ENCODE results near the gene ADCK1.

The ADCK1 gene

GRCh38 chr14:77843195-77843594 is 43.3 kb downstream of the ADCK1 start:
- TF ChIP-seq, protein P1, sequence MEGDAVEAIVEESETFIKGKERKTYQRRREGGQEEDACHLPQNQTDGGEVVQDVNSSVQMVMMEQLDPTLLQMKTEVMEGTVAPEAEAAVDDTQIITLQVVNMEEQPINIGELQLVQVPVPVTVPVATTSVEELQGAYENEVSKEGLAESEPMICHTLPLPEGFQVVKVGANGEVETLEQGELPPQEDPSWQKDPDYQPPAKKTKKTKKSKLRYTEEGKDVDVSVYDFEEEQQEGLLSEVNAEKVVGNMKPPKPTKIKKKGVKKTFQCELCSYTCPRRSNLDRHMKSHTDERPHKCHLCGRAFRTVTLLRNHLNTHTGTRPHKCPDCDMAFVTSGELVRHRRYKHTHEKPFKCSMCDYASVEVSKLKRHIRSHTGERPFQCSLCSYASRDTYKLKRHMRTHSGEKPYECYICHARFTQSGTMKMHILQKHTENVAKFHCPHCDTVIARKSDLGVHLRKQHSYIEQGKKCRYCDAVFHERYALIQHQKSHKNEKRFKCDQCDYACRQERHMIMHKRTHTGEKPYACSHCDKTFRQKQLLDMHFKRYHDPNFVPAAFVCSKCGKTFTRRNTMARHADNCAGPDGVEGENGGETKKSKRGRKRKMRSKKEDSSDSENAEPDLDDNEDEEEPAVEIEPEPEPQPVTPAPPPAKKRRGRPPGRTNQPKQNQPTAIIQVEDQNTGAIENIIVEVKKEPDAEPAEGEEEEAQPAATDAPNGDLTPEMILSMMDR (IDR thresholded peaks at IDR 0.05; ENCODE audit: insufficient read depth, low read length, missing control alignments), result no peak
- ChIA-PET POLR2A (no interaction called here), CTCF (interaction anchor here (2.3 kb wide), 1 partner anchor 18 kb away, joined by 7 read pairs; no protein-coding TSS in a partner anchor)
- H3K4me3 ChIP-seq (ENCODE audit: low read depth, low read length), result no peak overlapping the region
- no peak for DNase-seq (ENCODE audit: low read depth, low spot score)

GRCh38 chr14:77843651-77844050 is 43.7 kb downstream of the ADCK1 start:
- POLR2A ChIA-PET, result no interaction called here
- CTCF ChIA-PET, result interaction anchor here (2.3 kb wide), 1 partner anchor 18 kb away, joined by 7 read pairs; no protein-coding TSS in a partner anchor

DNA sequence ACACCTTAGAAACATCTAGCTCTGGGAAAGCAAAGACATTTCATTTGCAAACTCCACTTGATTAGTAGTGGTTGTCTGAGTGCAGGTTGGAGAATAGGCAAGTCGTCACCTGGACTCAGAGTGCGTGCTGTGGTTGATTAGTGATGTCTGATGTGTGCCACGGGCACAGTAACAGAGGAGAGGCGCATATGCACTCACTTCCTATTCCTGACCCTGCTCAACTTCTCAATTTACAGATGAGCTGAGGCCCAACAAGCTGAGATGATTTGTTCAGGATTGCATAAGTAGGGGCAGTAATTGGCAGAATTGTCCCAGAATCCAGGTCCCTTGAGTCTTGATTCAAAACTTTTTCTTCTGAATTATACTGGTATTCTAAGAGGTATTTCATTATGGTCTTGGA is 44.9 kb downstream of the ADCK1 start:
- no peak overlapping the region for H3K4me3 ChIP-seq (ENCODE audit: low read depth, low read length)
- TF ChIP-seq, protein P1 (IDR thresholded peaks at IDR 0.05; ENCODE audit: insufficient read depth, low read length, missing control alignments), result no peak
- ChIA-PET POLR2A (interaction anchor here (0.6 kb wide), 1 partner anchor 1895 kb away, joined by 4 read pairs; no protein-coding TSS in a partner anchor), CTCF (interaction anchor here (1.2 kb wide), 1 partner anchor 17 kb away, joined by 3 read pairs; no protein-coding TSS in a partner anchor)
- DNase-seq (ENCODE audit: low read depth, low spot score), result no peak

More at GRCh38 chr14:77843651-77844050, 43.7 kb downstream of the ADCK1 start:
- no peak for DNase-seq (ENCODE audit: low read depth, low spot score)
- no peak overlapping the region for H3K4me3 ChIP-seq (ENCODE audit: low read depth, low read length)
- TF ChIP-seq, protein P1 (IDR thresholded peaks at IDR 0.05; ENCODE audit: insufficient read depth, low read length, missing control alignments), result no peak

- peak; percentile 19 for DNase-seq (ENCODE audit: low read depth, low spot score)
- ChIA-PET CTCF (no interaction called here), POLR2A (no interaction called here)
- TF ChIP-seq, protein P1 (IDR thresholded peaks at IDR 0.05; ENCODE audit: insufficient read depth, low read length, missing control alignments), result no peak
- H3K4me3 ChIP-seq (ENCODE audit: low read depth, low read length), result no peak overlapping the region
Measured at GRCh38 chr14:77848031-77848430, 48.1 kb downstream of the ADCK1 start.

DNA sequence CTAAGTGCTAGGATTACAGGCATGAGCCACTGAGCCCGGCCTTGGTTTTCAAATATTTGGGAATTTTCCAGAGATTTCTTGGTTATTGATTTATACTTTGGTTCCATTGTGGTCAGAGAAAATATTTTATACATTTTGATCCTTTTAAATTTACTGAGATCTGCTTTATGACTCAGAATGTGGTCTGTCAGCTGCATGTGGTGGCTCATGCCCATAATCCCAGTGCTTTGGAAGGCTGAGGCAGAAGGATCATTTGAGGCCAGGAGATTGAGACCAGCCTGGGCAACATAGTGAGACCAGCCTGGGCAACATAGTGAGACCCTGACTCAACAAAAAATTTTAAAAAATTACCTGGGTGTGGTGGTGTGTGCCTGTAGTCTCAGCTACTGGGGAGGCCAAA is 49.8 kb downstream of the ADCK1 start:
- no peak overlapping the region for H3K4me3 ChIP-seq (ENCODE audit: low read depth, low read length)
- no peak for DNase-seq (ENCODE audit: low read depth, low spot score)
- ChIA-PET CTCF (interaction anchor here (1.0 to 1.5 kb wide), 2 partner anchors 10 to 13 kb away, joined by 5 to 9 read pairs; no protein-coding TSS in a partner anchor), POLR2A (no interaction called here)
- TF ChIP-seq, protein P1 (IDR thresholded peaks at IDR 0.05; ENCODE audit: insufficient read depth, low read length, missing control alignments), result no peak

DNA sequence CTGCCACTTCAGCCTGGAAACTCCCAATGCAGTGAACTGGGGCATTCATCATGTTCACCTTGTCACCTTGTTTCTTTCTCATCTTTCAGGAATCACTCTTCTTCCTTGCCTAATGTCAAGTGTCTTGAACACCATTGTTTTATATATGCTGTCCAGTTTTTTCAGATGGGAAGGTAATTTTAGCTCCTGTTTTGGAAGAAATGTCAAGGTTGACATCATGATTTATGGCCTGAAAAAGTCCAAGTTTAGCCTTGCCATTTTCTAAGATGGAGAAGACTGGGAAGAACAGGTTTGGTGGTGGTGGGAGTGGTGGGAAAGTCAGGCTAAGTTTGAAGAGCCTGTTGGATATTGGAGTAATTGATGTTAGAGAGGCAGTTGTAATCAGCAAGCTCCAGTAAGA is 54.0 kb downstream of the ADCK1 start:
- ChIA-PET POLR2A (no interaction called here), CTCF (no interaction called here)
- TF ChIP-seq, protein P1 (IDR thresholded peaks at IDR 0.05; ENCODE audit: insufficient read depth, low read length, missing control alignments), result no peak
- no peak for DNase-seq (ENCODE audit: low read depth, low spot score)
- H3K4me3 ChIP-seq (ENCODE audit: low read depth, low read length), result no peak overlapping the region

Measured in AG04449 (cell line).